HG03039 (cell line): ENCODE data around the gene GRB2.
A peak's percentile ranks its signal among the peaks of the same experiment; 100 is the strongest.
"Not testable (repeated sequence)": the region's sequence is repeated elsewhere in the genome, so short reads cannot be mapped to it uniquely, and the experiment has no call there.

Source experiments
- ATAC-seq: cut with Tn5 transposase; IDR thresholded peaks from one replicate; pipeline ENCODE4 v1.9.1; 2021; ENCODE audit warnings: mild to moderate bottlenecking, moderate library complexity; ENCODE audit not compliant: unreplicated experiment

Gene GRB2

DNA sequence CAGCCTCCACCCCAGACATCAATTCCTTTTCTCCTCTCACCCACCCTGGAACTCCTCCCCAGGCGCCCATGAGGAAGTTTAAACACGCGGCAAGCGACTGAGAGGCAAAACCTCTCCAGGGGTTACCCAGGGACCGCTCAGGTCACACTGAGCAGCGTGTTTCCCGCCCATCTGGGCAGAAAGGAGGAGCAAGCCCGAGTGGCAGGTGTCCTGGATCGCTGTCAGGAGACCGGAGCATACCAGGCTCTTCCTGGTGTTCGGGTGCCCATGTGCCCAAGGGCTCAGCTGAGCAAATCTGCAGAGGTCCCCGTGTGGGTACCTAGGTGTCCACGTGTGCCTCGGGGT, 116.7 kb downstream of the GRB2 start:
- ATAC-seq: peak; percentile 9

DNA sequence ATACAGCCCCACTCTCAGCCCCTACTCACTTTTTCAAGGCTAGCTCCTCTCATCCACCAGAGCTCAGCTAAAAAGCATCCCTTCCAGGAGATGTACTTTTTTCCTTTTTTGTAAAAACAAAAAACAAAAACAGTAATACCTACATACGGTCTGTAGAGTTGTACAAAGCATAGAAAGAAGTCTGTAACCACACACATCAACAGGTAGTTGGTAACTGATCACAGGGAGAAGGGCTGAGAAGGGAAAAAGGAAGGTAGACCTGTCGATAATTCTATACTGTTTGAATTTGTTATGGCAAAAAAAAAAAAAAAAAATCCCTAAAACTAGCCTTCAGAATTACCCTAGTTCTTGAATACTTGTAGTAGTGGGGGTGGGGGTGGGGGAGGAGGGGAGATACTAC, 117.1 kb downstream of the GRB2 start:
- no peak for ATAC-seq

DNA sequence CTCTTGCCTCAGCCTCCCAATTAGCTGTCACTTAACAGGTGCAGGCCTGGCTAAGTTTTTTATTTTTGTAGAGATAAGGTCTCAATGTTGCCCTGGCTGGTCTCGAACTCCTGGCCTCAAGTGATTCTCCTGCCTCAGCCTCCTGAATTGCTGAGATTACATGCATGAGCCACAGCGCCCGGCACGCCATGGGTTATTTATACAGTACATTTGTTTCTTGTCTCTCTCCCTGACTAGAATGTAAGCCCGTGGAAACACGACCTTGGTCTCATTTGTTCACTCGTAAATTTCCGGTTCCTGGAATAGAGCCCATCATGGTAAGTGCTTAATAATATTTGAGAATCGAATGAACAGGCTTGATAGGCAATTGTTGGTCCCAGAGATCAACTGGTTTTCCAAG, 118.3 kb downstream of the GRB2 start:
- ATAC-seq: no peak

DNA sequence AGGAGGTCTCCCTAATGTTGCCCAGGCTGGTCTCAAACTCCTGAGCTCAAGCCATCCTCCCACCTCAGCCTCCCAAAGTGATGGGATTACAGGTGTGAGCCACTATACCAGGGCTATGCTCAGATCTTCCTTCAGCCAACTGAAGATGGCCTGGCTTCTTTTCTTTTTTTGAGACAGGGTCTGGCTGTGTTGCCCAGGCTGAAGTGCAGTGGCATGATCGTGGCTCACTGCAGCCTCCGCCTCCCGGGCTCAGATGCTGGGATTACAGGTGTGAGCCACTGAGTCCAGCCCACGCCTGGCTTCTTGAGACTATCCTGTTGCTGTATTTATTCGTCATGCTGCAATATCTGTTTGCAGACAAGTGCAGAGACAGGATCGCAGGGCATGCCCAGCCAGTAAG, 120.4 kb downstream of the GRB2 start:
- ATAC-seq: no peak

DNA sequence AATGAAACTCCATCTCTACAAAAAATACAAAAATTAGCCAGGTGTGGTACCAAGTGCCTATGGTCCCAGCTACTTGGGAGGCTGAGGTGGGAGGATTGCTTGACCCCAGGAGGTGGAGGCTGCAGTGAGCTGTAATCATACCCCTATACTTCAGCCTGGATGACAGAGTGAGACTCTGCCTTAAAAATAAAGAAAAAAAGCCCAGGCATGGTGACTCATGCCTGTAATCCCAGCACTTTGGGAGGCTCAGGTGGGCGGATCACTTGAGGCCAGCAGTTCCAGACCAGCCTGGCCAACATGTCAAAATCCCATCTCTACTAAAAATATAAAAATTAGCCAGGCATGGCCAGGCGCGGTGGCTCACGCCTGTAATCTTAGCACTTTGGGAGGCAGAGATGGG, 125.3 kb downstream of the GRB2 start:
- ATAC-seq: not testable (repeated sequence)

DNA sequence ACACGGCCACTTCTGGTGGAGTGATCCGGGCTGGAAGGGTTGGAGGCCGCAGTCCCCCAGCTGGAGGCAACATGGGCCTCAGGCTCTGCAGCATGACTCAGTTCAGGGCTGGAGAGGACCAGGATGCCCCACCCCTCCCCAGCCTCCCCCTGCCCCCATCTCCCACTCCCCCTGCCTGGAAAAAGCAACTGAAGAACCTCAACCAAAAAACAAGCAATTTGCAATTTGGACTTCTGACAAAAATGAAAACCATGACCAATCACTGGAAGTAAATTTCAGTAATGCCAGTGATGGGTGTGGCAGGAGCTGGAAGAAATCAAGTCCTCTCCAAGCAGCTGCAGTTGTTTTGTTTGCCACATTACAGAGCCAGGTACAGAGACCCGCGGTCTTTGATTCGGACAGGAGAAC, 127.8 kb downstream of the GRB2 start:
- ATAC-seq: no peak

DNA sequence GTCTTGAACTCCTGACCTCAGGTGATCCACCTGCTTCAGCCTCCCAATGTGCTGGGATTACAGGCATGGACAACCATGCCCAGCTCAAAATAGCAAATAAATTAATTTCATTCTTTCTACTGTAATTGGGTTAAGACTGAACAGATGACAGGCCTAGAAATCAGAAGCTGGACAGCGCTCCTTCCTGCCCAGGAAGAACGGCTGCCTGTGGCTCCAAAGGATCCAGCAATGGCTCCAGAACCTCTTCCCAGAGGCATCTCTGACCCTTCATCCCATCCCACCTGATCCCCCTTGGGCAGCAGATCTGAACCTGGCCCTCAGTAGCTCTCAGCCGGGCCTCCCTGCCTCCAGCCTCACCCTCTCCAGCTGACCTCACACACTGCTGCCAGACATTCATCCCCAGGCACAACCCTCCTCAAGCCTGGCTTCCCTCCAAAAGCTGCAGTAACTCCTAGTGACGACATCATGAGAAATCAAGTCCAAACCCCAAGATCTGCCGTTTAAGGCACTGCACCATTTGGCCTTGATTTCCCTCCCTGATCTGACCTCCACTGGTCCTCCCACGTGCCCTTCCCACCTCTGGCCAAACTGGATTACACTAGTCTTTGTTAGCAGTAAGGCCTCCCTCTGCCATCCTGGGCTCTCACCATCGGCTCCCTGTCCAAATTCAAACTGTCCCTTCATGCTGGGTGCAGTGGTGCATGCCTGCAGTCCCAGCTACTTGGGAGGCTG, 131.3 kb downstream of the GRB2 start:
- no peak for ATAC-seq

DNA sequence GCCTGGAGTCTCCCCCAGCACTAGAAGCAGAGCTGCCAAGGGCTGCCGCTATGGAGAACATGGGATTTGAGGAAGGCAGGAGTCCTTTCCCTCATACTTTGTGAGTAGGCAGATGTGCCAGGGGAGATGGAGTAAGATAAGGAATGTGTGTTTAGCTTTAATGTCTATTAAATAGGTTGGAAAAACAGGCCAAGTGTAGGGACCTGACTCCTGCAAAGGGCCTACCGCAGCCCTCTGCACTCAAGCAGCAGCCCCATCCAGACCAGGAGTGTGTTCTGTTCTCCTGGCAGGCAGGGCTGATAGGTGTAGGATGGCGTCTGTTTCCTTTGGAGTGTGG, 132.7 kb downstream of the GRB2 start:
- no peak for ATAC-seq

DNA sequence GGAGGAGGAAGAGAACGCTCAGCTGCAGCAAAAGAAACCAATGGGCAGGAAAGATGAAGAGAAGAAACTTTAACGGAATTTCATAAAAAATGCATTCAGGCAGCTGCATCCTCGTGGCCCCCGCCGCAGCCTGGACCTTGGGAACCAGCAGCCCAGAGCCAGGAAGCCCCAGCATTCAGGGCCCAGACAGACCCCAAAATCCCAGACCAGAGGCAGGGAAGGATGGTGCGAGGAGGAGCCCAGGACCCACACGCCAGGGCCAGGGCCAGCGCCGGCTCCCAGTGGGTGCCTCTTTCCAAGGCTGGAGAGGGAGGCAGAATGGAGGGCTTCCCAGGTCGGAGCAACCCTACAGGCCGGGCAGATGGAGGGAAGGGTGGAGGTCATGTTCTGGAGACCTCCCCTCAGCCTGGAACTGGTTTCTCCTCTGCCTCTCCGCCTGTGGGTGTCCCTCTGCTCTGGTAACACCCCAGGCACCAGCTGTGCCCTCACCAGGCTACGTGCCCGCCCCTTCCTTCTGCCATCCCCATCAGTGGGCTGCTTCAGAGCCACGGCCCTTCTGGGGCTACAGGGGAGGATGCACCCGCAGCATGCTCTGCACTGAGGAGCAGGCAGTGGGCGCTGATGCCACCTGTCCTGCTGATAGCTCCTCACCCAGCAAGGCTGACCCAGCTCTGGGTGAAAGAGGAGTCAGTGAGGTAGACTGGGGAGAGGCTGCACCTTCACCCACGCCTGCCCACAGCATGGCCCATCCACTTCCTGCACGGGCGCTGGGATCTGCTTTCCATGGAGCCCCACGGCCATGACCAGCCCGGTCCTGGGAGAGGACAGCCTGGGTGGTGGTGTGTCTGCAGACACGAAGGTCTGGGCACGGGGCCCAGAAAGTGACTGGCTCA, 133.3 kb downstream of the GRB2 start:
- no peak for ATAC-seq

DNA sequence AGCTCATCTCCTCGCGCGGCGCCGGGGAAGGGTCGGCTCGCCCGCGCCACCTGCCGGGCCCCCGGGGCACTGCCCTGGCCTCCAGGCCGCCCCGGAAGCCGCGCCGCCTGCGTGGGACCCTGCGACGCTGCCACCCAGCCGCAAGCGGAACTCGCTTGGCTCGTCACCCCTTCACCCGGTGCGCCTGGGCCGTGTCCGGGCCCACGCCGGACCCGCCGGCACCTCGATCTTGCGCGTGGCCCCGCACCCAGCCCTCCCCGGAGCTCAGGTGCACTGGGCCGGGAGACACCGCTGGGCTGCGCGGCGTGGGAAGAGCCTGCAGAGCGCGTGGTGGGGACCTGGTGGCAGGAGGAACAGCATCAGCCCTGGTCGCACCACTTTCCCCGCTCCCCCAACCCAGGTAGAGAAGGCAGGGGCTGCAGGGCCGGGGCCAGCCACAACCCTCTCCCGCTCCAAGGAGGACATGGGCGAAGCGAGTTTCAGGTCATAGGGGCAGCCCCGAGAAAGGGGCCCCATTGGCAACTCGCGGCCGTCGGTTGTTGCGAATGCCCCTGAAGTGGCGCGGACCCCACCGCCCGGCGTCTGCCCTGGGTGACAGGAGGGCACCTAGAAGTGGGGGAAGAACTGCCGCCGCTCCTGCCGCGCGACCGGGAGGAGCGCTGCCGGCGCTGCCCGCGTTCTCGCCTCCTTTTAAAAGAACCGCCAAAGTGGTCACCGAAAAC, 134.1 kb downstream of the GRB2 start:
- ATAC-seq: peak; percentile 62

DNA sequence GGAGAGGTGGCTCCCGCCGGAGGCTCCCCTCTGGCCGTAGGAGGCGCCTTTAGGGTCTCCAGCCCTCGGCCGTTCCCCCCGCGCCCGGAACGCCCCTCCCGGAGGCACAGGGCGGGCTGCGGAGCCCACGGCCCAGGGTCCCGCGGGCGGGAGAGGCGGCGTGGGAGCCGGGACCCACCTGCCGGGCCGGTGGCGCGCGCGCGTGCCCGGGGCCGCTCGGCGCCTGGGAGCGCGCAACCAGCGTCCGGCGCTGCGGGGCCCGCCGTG, 134.6 kb downstream of the GRB2 start, which contains the start of gene MIF4GD:
Gene MIF4GD, minus strand, starts transcription at position 266 of the 267 bp plus-strand sequence. CDS start 1,036 bp downstream, outside the sequence.
- no peak for ATAC-seq

DNA sequence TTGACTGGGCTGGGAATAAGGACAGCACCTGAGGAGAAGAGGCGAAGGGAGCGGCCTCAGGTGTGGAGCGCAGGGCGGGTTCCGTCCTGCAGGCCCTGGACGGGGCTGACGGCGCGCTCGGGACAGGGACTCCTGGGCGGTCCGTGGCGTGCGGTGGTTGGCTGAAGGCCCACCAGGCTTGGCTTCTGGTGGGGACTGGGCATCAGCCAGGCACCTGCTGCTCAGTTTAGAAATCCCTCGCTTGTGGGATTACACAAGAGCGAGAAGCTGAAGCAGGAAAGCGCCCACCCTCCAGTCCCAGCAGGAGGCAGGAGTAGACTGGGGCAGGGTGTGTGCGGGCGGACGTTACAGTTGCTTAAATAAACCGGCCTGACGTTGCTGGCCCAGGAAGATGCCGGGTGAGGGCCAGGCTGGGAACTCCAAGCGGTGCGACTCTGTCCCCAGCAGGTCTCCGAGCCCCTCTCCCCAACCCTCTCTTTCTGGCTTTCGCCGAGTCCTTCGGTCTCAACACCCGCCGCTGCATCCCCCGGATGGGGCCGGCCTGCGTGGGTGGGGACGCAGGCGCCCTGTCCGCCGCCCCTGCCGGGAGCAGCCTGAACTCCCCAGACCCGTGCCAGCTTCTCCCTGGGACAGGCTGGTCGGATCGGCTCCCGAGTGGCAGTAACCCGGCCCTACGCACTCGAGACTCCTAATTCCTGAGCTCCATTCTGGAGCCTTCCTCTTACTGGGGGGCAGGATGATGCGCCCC, 135.1 kb downstream of the GRB2 start:
- ATAC-seq: peak; percentile 26

DNA sequence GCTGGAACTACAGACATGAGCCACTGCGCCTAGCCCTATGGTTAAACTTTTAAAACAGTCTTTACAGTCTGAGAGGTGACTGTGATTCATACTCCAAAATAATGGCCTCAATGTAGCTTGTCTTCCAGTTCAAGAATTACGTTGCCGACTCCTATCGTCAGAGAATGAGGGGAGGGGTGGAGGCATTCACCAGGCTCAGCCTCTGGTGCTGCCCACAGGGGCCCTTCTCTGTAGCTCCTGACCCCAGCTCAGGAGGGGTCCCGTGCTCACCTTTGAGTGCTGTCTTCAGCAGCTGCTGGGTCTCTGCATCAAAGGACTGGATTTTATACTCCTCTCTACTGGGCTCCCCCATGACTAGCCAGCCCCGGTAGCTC, 135.6 kb downstream of the GRB2 start:
- ATAC-seq: no peak
